K562 (cell line): Measurements from ENCODE around the gene C1QTNF5. TPM values are rescaled to one million over a fixed set of nuclear protein-coding genes. Genes with fewer than 3 reads are reported as not detected.
A peak's percentile ranks its signal among the peaks of the same experiment; 100 is the strongest.

ENCODE experiments used
- BRCA1 ChIP-seq, 2 experiments: fragments of 450-650 bp in 1 of 2; sonication (generic) in 1 of 2; formaldehyde crosslinking in 1 of 2; IDR thresholded peaks; 2 replicates each; pipeline versions ENCODE4 v1.5.0 to v1.6.1; 2017 to 2020; ENCODE audit warnings: mild to moderate bottlenecking in 1 of 2, missing genetic modification reagents in 1 of 2
- BRF1 ChIP-seq: IDR thresholded peaks from 3 replicates; pipeline ENCODE4 v1.6.1; 2011; ENCODE audit warnings: borderline replicate concordance, mild to moderate bottlenecking; ENCODE audit not compliant: insufficient read length; ENCODE audit errors: extremely low read depth
- CEBPB ChIP-seq: fragments of 450-650 bp; IDR thresholded peaks from 2 replicates; pipeline ENCODE4 v1.6.1; 2016; ENCODE audit warnings: missing genetic modification characterization, missing compliant biosample characterization
- CHCHD3 ChIP-seq: fragments of 250-450 bp; sonication (Bioruptor Pico); IDR thresholded peaks from 2 replicates; pipeline ENCODE4 v2.1.2; 2022; ENCODE audit warnings: mild to moderate bottlenecking
- CHD4 ChIP-seq: fragments of 200-600 bp; sonication (generic); IDR thresholded peaks from 3 replicates; pipeline ENCODE4 v1.6.1; 2012; ENCODE audit warnings: low read depth, mild to moderate bottlenecking, mixed read lengths, low read length, inconsistent platforms; ENCODE audit not compliant: insufficient read depth, insufficient replicate concordance, poor library complexity, severe bottlenecking
- CREB1 ChIP-seq, 2 experiments: sonication (generic) in 1 of 2; formaldehyde crosslinking in 1 of 2; IDR thresholded peaks; 2 replicates each; pipeline versions ENCODE4 v1.6.1 to v1.8.0; 2012 to 2022; ENCODE audit warnings: inconsistent platforms in 1 of 2, mild to moderate bottlenecking in 1 of 2, missing genetic modification reagents in 1 of 2, moderate library complexity in 1 of 2
- CTBP1 ChIP-seq: fragments of 450-650 bp; IDR thresholded peaks from 2 replicates; pipeline ENCODE4 v1.6.1; 2016; ENCODE audit warnings: borderline replicate concordance
- DNMT1 ChIP-seq: fragments of 450-650 bp; IDR thresholded peaks from 2 replicates; pipeline ENCODE4 v1.6.1; 2016; ENCODE audit warnings: antibody characterized with exemption, mild to moderate bottlenecking
- E2F3 ChIP-seq: fragments of 250-450 bp; sonication (Bioruptor Pico); IDR thresholded peaks from 2 replicates; pipeline ENCODE4 v1.4.0; 2020; ENCODE audit warnings: mild to moderate bottlenecking
- ERF ChIP-seq: fragments of 450-650 bp; formaldehyde crosslinking; IDR thresholded peaks from 2 replicates; pipeline ENCODE4 v1.4.0; 2020; ENCODE audit warnings: mild to moderate bottlenecking, mixed read lengths
- HMGXB4 ChIP-seq: sonication (generic); formaldehyde crosslinking; IDR thresholded peaks from 2 replicates; pipeline ENCODE4 v1.8.1; 2023; ENCODE audit warnings: mild to moderate bottlenecking, missing genetic modification reagents
- LCOR ChIP-seq: sonication (generic); formaldehyde crosslinking; IDR thresholded peaks from 2 replicates; pipeline ENCODE4 v1.8.0; 2022; ENCODE audit warnings: mild to moderate bottlenecking, missing genetic modification reagents
- MAX ChIP-seq: sonication (generic); formaldehyde crosslinking; IDR thresholded peaks from 2 replicates; pipeline ENCODE4 v1.9.0; 2022; ENCODE audit warnings: mild to moderate bottlenecking, missing genetic modification reagents
- MCM5 ChIP-seq: fragments of 450-650 bp; IDR thresholded peaks from 2 replicates; pipeline ENCODE4 v1.6.1; 2016; ENCODE audit warnings: low read depth
- MTA2 ChIP-seq: fragments of 450-650 bp; IDR thresholded peaks from 2 replicates; pipeline ENCODE4 v1.6.1; 2016; ENCODE audit warnings: low read depth
- RBBP5 ChIP-seq: fragments of 200-600 bp; sonication (generic); IDR thresholded peaks from 2 replicates; pipeline ENCODE4 v1.6.1; 2012; ENCODE audit warnings: borderline replicate concordance, mild to moderate bottlenecking, low read length, control low read depth, inconsistent platforms; ENCODE audit not compliant: insufficient read depth, poor library complexity, severe bottlenecking
- TEAD4 ChIP-seq, 2 experiments: sonication (generic) in 1 of 2; formaldehyde crosslinking in 1 of 2; IDR thresholded peaks; 2 replicates each; pipeline versions ENCODE4 v1.6.1 to v1.8.0; 2012 to 2022; ENCODE audit warnings: borderline replicate concordance in 1 of 2, inconsistent platforms in 1 of 2, low read length in 1 of 2, mild to moderate bottlenecking in 1 of 2, missing genetic modification reagents in 1 of 2
- ZBED1 ChIP-seq: IDR thresholded peaks from 2 replicates; pipeline ENCODE4 v1.6.1; 2014
- ZBTB26 ChIP-seq: fragments of 450-650 bp; formaldehyde crosslinking; IDR thresholded peaks from 2 replicates; pipeline ENCODE4 v1.4.0; 2022; ENCODE audit warnings: missing genetic modification characterization
- ZFP36 ChIP-seq: fragments of 150-350 bp; IDR thresholded peaks from 2 replicates; pipeline ENCODE4 v1.6.1; 2018; ENCODE audit warnings: low read length, low read depth; ENCODE audit not compliant: partially characterized antibody
- ZNF3 ChIP-seq: fragments of 250-450 bp; sonication (Bioruptor Pico); IDR thresholded peaks from 2 replicates; pipeline ENCODE4 v1.5.0; 2021; ENCODE audit warnings: mild to moderate bottlenecking, moderate library complexity
- ZNF511 ChIP-seq: sonication (generic); formaldehyde crosslinking; IDR thresholded peaks from 2 replicates; pipeline ENCODE4 v1.8.0; 2022; ENCODE audit warnings: mild to moderate bottlenecking, missing genetic modification reagents
- ZNF584 ChIP-seq: fragments of 200-800 bp; sonication (Bioruptor generic); IDR thresholded peaks from 2 replicates; pipeline ENCODE4 v1.6.1; 2016; ENCODE audit warnings: low read depth, mild to moderate bottlenecking, missing genetic modification characterization, missing compliant biosample characterization
- ZNF707 ChIP-seq: fragments of 250-450 bp; sonication (Bioruptor Pico); conservative IDR thresholded peaks from 2 replicates; pipeline ENCODE4 v1.8.0; 2022; ENCODE audit warnings: inconsistent platforms, mild to moderate bottlenecking, moderate library complexity
- ZNF77 ChIP-seq: fragments of 250-450 bp; sonication (Bioruptor Pico); IDR thresholded peaks from 2 replicates; pipeline ENCODE4 v1.5.0; 2020
- polyA plus RNA-seq, 8 experiments: library from polyadenylated mRNA; depleted of rRNA in 4 of 8; stranded (reverse) in 5 of 8; unstranded in 3 of 8; fragments of >200 nt; fragmentation: Nextera tagmentation in 2 of 8; fragmentation: Illumina TruSeq in 1 of 8; extraction: Ambion mirVana in 2 of 8; extraction: Trizol in 1 of 8; gene quantifications; 2 replicates each; pipeline versions ENCODE4 v1.2.1 to v1.2.3, GENCODE V29; 2011 to 2014; ENCODE audit warnings: inconsistent platforms in 1 of 8, missing spikeins in 1 of 8
- total RNA-seq, 7 experiments: library from RNA; depleted of rRNA in 6 of 7; stranded (reverse); fragments of >200 nt in 6 of 7; fragmentation: Illumina TruSeq in 2 of 7; extraction: Trizol in 2 of 7; gene quantifications; 2 replicates each; pipeline versions ENCODE4 v1.2.1 to v1.2.3, GENCODE V29; 2011 to 2021; ENCODE audit warnings: low replicate concordance in 1 of 7

Gene C1QTNF5
- total and polyA plus RNA-seq, 9 of the 15 experiments (the other 6 are each of a cell fraction or from before 2014, with no cell fraction given), result 0.07 to 0.76 (median 0.24) TPM; not detected in 1

DNA sequence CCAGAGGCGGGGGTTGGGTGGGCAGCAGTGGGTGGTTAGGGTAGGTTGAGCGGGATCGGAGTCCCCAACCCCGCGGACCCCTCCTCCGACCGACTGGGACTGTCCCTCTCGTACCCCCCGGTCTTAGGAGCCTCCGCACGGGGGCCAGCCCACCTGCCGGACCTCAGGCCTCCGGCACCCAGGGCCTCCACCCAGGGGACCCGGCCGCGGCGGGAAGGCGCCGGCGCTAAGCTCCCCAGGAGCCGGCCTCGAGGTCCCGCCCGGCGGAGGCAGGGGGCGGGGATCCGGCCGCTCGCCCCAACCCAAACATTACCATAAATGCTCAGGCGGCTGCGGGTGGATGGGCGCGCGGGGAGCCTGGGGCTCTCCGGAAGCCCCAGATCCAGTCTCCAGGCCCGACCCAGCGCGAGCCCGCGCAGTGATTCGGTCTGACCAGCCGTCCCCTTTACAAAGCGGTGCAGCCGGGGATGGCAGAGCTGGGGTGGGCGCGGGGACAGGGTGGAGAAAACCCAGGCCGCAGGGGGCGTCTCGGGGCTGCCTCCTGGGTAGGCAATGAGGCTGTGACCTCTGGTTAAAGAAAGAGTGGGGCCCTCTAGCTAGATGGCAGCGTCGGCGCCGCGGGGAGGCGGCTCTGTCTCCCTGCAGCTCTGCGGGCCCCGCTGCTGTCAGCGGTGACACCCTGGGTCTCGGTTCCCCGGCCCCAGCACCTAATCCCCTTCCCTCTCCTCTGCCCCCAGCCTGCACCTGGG lies 19.7 kb downstream of the C1QTNF5 start (continued):
- no peak for TF ChIP-seq CREB1 (IDR thresholded peaks at IDR 0.05)
- TF ChIP-seq CREB1 (CRISPR knock-in tag; IDR thresholded peaks at IDR 0.05), result no peak
- TF ChIP-seq CHCHD3 (CRISPR knock-in tag), result peak; percentile 14; the same call in 1 of the 2 replicates
- peak; percentile 38 for TF ChIP-seq RBBP5
- no peak for TF ChIP-seq CEBPB (tag)
- 0 out of 2 replicates have a peak, but pooled peaks have one; percentile 6 for TF ChIP-seq TEAD4 (IDR thresholded peaks at IDR 0.05; ENCODE audit: low read length)
- TF ChIP-seq TEAD4 (CRISPR knock-in tag; IDR thresholded peaks at IDR 0.05; ENCODE audit: borderline replicate concordance), result no peak
- TF ChIP-seq ZNF511 (CRISPR knock-in tag), result no peak
- 0 out of 2 replicates have a peak, but pooled peaks have one; percentile 22 for TF ChIP-seq LCOR (CRISPR knock-in tag)
- TF ChIP-seq BRF1, result no peak
- TF ChIP-seq ERF (CRISPR knock-in tag), result no peak
- TF ChIP-seq ZFP36, result no peak
- no peak for TF ChIP-seq BRCA1 (IDR thresholded peaks at IDR 0.05)
- TF ChIP-seq BRCA1 (CRISPR knock-in tag; IDR thresholded peaks at IDR 0.05), result no peak
- TF ChIP-seq MCM5, result no peak
- TF ChIP-seq CTBP1, result peak; percentile 26; the same call in 1 of the 2 replicates
- no peak for TF ChIP-seq ZNF77 (CRISPR knock-in tag)
- no peak for TF ChIP-seq E2F3 (CRISPR knock-in tag)
- no peak for TF ChIP-seq ZBTB26
- TF ChIP-seq ZNF584, result no peak
- TF ChIP-seq DNMT1, result no peak
- TF ChIP-seq MTA2, result no peak
- peak; percentile 21; the same call in 1 of the 2 replicates for TF ChIP-seq MAX (CRISPR knock-in tag)
- no peak for TF ChIP-seq CHD4
- TF ChIP-seq HMGXB4 (CRISPR knock-in tag), result no peak
- no peak for TF ChIP-seq ZNF707 (CRISPR knock-in tag)
- TF ChIP-seq ZNF3 (CRISPR knock-in tag), result no peak
- peak; percentile 15; the same call in 1 of the 2 replicates for TF ChIP-seq ZBED1
